Karpas-422 (cell line): ENCODE data around the gene TTC8. TPM values are rescaled to one million over a fixed set of nuclear protein-coding genes. Genes with fewer than 3 reads are reported as not detected.

ENCODE experiments used
- DNase-seq: peaks from one replicate; pipeline ENCODE4 v3.0.0-alpha.2; 2015
- H2AFZ ChIP-seq: fragments of 200-600 bp; sonication (generic); 2 replicates; pipeline ENCODE4 v1.6.1; 2014; ENCODE audit warnings: antibody characterized with exemption, low read length, mixed read lengths
- H3K27ac ChIP-seq: fragments of 200-600 bp; sonication (generic); 2 replicates; pipeline ENCODE4 v1.5.1; 2014; ENCODE audit warnings: mild to moderate bottlenecking, low read length, moderate library complexity
- H3K27me3 ChIP-seq: fragments of 200-600 bp; sonication (generic); 2 replicates; pipeline ENCODE4 v1.6.1; 2014; ENCODE audit warnings: low read length, mixed read lengths
- H3K36me3 ChIP-seq: fragments of 200-600 bp; sonication (generic); 2 replicates; pipeline ENCODE4 v1.6.1; 2014; ENCODE audit warnings: low read length, mixed read lengths; ENCODE audit not compliant: insufficient read depth
- H3K4me1 ChIP-seq: fragments of 200-600 bp; sonication (generic); 2 replicates; pipeline ENCODE4 v1.6.1; 2014; ENCODE audit warnings: mild to moderate bottlenecking, low read length, mixed read lengths
- H3K4me2 ChIP-seq: fragments of 200-600 bp; sonication (generic); 2 replicates; pipeline ENCODE4 v1.6.1; 2014; ENCODE audit warnings: low read length, low read depth, mild to moderate bottlenecking; ENCODE audit not compliant: poor library complexity, severe bottlenecking
- H3K4me3 ChIP-seq: fragments of 200-600 bp; sonication (generic); 2 replicates; pipeline ENCODE4 v1.5.1; 2014; ENCODE audit warnings: mild to moderate bottlenecking, antibody characterized with exemption, low read length, mixed read lengths
- H3K79me2 ChIP-seq: fragments of 200-600 bp; sonication (generic); 2 replicates; pipeline ENCODE4 v1.6.1; 2014; ENCODE audit warnings: mild to moderate bottlenecking, low read length, mixed read lengths
- H3K9ac ChIP-seq: fragments of 200-600 bp; sonication (generic); 2 replicates; pipeline ENCODE4 v1.6.0; 2014; ENCODE audit warnings: low read length
- H3K9me2 ChIP-seq: fragments of 200-600 bp; sonication (generic), shearing (Covaris generic); replicated peaks from 2 replicates; pipeline ENCODE4 v1.6.0; 2014; ENCODE audit warnings: mild to moderate bottlenecking, low read length, moderate library complexity; ENCODE audit not compliant: insufficient read depth
- H3K9me3 ChIP-seq: fragments of 300-700, 200-600 bp; sonication (generic); 2 replicates; pipeline ENCODE4 v1.6.1; 2014; ENCODE audit warnings: low read length, mixed read lengths
- H4K20me1 ChIP-seq: fragments of 200-600 bp; sonication (generic); 2 replicates; pipeline ENCODE4 v1.6.1; 2014; ENCODE audit warnings: mild to moderate bottlenecking, antibody characterized with exemption, low read length, low read depth; ENCODE audit not compliant: insufficient read depth
- total RNA-seq: library from RNA; depleted of rRNA; stranded (reverse); fragments of >200 nt; shearing (Covaris generic); gene quantifications from 2 replicates; pipeline ENCODE4 v1.2.3, GENCODE V29; 2014; ENCODE audit warnings: low replicate concordance

The TTC8 gene
- total RNA-seq, 1 experiment from 2014 or later = 16.0 TPM

DNA sequence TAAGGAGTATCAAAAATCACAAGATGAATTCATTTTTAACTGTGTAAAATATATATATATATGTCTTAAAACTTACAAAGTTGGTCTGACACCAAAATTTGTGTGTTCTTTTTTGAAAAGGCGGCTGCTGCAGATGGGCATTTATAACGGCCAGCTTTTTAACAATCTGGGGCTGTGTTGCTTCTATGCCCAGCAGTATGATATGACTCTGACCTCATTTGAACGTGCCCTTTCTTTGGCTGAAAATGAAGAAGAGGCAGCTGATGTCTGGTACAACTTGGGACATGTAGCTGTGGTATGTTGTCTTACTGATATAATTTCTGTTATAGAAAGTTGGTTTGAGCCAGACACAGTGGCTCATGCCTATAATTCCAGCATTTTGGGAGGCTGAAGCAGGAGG is 47.0 kb downstream of the TTC8 start:
- Histone ChIP-seq H3K9ac (no peak overlapping the region), H3K4me2 (no peak overlapping the region), H3K4me3 (no peak overlapping the region), H3K27ac (no peak overlapping the region), H3K27me3 (no peaks in the 10 kb centered on the region), H3K9me2 (no peaks in the 10 kb centered on the region), H3K79me2 (no peaks in the 10 kb centered on the region), H4K20me1 (no peaks in the 10 kb centered on the region), H3K4me1 (peaks cover 6% of the 10 kb centered on the region), H3K9me3 (no peaks in the 10 kb centered on the region), H2AFZ (no peak overlapping the region), H3K36me3 (no peaks in the 10 kb centered on the region)
- DNase-seq = no peak

DNA sequence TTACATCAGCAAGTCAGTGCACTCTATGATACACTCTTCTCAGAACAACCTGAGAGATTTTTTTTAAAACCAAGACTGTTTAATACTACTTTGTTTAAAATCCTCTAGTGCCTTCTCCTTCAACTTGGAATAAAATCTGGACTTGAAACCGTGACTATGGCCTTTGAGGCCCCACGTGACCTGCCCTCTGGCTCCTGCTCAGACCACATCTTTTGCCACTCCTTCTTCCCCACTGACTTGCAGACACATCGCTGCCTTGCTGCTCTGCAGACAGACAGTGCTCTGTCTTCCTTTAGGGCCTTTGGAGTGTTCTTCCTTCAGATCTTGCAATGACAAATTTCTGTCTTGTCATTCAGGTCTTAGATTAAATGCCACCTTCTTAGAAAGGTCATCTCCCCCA is 48.5 kb downstream of the TTC8 start:
- H3K9me3 ChIP-seq = no peaks in the 10 kb centered on the region
- no peaks in the 10 kb centered on the region for H3K9me2 ChIP-seq
- H4K20me1 ChIP-seq = no peaks in the 10 kb centered on the region
- DNase-seq = no peak
- no peak overlapping the region for H3K27ac ChIP-seq
- H3K27me3 ChIP-seq = no peaks in the 10 kb centered on the region
- H3K79me2 ChIP-seq = no peaks in the 10 kb centered on the region
- H3K4me3 ChIP-seq = no peak overlapping the region
- H3K4me2 ChIP-seq = no peak overlapping the region
- peaks cover 6% of the 10 kb centered on the region for H3K4me1 ChIP-seq
- no peaks in the 10 kb centered on the region for H3K36me3 ChIP-seq
- H3K9ac ChIP-seq = no peak overlapping the region
- H2AFZ ChIP-seq = no peak overlapping the region

- H3K79me2 ChIP-seq = no peaks in the 10 kb centered on the region
- no peaks in the 10 kb centered on the region for H3K36me3 ChIP-seq
- no peaks in the 10 kb centered on the region; the same call in 1 of the 2 replicates for H3K9me3 ChIP-seq
- no peak for DNase-seq
- no peaks in the 10 kb centered on the region for H3K4me1 ChIP-seq
- H3K9ac ChIP-seq = no peak overlapping the region
- no peaks in the 10 kb centered on the region for H4K20me1 ChIP-seq
- no peaks in the 10 kb centered on the region for H3K9me2 ChIP-seq
- no peaks in the 10 kb centered on the region for H3K27me3 ChIP-seq
- no peak overlapping the region for H3K27ac ChIP-seq
- no peak overlapping the region for H2AFZ ChIP-seq
- no peak overlapping the region for H3K4me2 ChIP-seq
- no peak overlapping the region for H3K4me3 ChIP-seq
Observed at GRCh38 chr14:88877192-88877591, 52.7 kb downstream of the TTC8 start.

- DNase-seq = no peak
- Histone ChIP-seq H3K9me2 (no peaks in the 10 kb centered on the region), H3K36me3 (no peaks in the 10 kb centered on the region), H3K9me3 (no peaks in the 10 kb centered on the region; the same call in 1 of the 2 replicates), H3K79me2 (no peaks in the 10 kb centered on the region), H3K4me1 (no peaks in the 10 kb centered on the region), H3K27me3 (no peaks in the 10 kb centered on the region), H2AFZ (no peak overlapping the region), H3K4me2 (no peak overlapping the region), H3K9ac (no peak overlapping the region), H4K20me1 (no peaks in the 10 kb centered on the region), H3K27ac (no peak overlapping the region), H3K4me3 (no peak overlapping the region)
Observed at GRCh38 chr14:88879022-88879421, 54.6 kb downstream of the TTC8 start.

DNA sequence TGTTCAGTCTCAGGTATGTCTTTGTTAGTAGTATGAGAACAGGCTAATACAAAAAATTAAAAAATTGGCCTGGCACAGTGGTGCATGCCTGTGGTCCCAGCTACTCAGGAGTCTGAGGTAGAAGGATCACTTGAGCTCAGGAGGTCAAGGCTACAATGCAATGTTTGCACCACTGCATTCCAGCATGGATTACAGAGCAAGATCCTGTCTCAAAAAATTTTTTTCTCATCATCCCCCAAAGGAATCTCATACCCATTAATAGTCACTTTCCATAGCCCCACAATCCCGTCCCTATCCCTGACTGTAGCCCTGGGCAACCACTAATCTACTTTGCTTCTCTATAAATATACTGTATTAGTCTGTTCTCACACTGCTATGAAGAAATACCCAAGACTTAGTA is 57.8 kb downstream of the TTC8 start:
- Histone ChIP-seq H3K27ac (no peak overlapping the region), H3K4me2 (no peak overlapping the region)

DNA sequence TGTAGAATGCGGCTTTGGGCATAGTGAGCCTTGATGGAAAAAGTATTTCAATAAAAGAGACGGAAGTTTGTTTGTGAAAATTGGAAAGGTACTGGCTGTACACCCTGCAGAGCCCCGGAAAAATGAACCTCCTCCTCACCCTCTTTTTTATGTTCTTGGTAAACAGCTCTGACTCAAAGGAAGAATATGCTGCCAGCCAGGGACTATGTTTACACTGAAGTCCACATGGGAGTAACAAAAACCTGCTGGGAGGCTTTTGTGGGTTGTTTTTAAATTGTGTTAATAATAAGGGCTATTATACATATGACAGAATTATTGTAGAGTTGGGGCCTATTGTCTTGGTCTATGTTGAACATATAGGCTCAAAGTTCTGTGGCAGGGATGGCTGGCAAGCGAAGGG is 70.7 kb downstream of the TTC8 start:
- Histone ChIP-seq H3K4me3 (no peak overlapping the region), H3K9me2 (no peaks in the 10 kb centered on the region; the same call in 1 of the 2 replicates), H3K27ac (no peak overlapping the region), H3K9me3 (no peaks in the 10 kb centered on the region), H4K20me1 (no peaks in the 10 kb centered on the region), H3K36me3 (no peaks in the 10 kb centered on the region), H3K9ac (no peak overlapping the region), H3K4me1 (no peaks in the 10 kb centered on the region), H3K79me2 (no peaks in the 10 kb centered on the region), H2AFZ (no peak overlapping the region), H3K4me2 (no peak overlapping the region), H3K27me3 (0 out of 2 replicates have a peak, but pooled peaks cover 2% of the 10 kb centered on the region)
- DNase-seq = no peak

More for the DNA sequence above, 57.8 kb downstream of the TTC8 start:
- Histone ChIP-seq H2AFZ (no peak overlapping the region), H3K4me1 (no peaks in the 10 kb centered on the region), H3K79me2 (no peaks in the 10 kb centered on the region), H3K4me3 (no peak overlapping the region), H3K9ac (no peak overlapping the region), H3K36me3 (no peaks in the 10 kb centered on the region), H4K20me1 (no peaks in the 10 kb centered on the region), H3K9me3 (no peaks in the 10 kb centered on the region; the same call in none of the 2 replicates), H3K9me2 (no peaks in the 10 kb centered on the region; the same call in 1 of the 2 replicates), H3K27me3 (0 out of 2 replicates have a peak, but pooled peaks cover 2% of the 10 kb centered on the region)
- no peak for DNase-seq

DNA sequence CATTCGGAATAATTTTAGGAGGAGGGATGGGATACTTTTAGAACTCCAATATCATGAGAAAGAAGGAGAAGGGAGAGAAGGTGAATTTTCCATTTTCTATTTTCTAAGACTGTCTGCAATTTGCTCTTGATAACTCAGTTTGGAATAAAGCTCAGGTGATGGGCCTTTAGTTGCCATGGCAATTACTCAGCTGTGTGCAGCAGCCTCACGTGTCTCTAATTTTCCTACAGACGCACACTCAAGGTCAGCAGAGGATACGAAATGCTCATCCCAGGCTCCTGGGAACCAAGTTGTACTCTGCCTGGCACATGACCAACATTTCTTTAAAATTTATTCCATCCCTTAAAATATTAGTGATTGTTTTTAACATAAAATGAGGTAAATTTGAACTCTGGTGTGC is 76.7 kb downstream of the TTC8 start:
- H3K4me3 ChIP-seq = no peak overlapping the region
- no peaks in the 10 kb centered on the region; the same call in 1 of the 2 replicates for H3K9me2 ChIP-seq
- H3K27me3 ChIP-seq = 0 out of 2 replicates have a peak, but pooled peaks cover 2% of the 10 kb centered on the region
- H3K36me3 ChIP-seq = no peaks in the 10 kb centered on the region
- no peaks in the 10 kb centered on the region for H3K79me2 ChIP-seq
- no peak overlapping the region for H3K4me2 ChIP-seq
- no peaks in the 10 kb centered on the region for H3K9me3 ChIP-seq
- no peak for DNase-seq
- no peaks in the 10 kb centered on the region for H4K20me1 ChIP-seq
- H2AFZ ChIP-seq = no peak overlapping the region
- H3K4me1 ChIP-seq = no peaks in the 10 kb centered on the region
- no peak overlapping the region for H3K9ac ChIP-seq
- H3K27ac ChIP-seq = no peak overlapping the region

DNA sequence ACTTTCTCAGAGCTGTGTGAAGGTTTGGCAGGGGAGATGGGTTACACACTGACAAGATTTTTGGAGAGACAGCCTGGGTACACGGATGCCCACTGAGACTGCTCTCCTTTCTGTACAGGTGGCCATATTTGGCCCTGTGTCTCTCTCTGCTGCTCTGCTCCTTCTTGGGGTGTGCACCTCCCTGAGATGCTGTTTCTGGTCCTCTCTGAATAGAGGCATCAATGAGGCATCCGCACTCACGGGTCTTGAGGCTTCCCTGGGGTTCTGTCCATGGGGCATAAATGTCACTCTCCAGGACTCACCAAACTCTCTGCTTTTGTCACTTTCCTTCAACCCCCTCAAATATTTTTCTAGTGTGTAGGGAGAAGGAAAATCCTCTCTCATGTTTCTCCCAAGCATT is 77.5 kb downstream of the TTC8 start:
- no peak overlapping the region for H3K4me2 ChIP-seq
- no peak overlapping the region for H3K4me3 ChIP-seq
- DNase-seq = no peak
- H2AFZ ChIP-seq = no peak overlapping the region
- no peaks in the 10 kb centered on the region for H3K9me3 ChIP-seq
- no peak overlapping the region for H3K9ac ChIP-seq
- no peaks in the 10 kb centered on the region for H4K20me1 ChIP-seq
- 0 out of 2 replicates have a peak, but pooled peaks cover 2% of the 10 kb centered on the region for H3K27me3 ChIP-seq
- H3K4me1 ChIP-seq = no peaks in the 10 kb centered on the region
- H3K36me3 ChIP-seq = no peaks in the 10 kb centered on the region
- no peaks in the 10 kb centered on the region; the same call in 1 of the 2 replicates for H3K9me2 ChIP-seq
- no peaks in the 10 kb centered on the region for H3K79me2 ChIP-seq
- H3K27ac ChIP-seq = no peak overlapping the region
